Smooth muscle cell (in vitro differentiated cells): ENCODE results near the gene TNS3. TPM values are rescaled to one million over a fixed set of nuclear protein-coding genes. Genes with fewer than 3 reads are reported as not detected.

Source experiments
- DNase-seq: peaks from one replicate; lab custom pipeline; 2025; ENCODE audit not compliant: unreplicated experiment; lab: John Stamatoyannopoulos, UW
- H2AFZ ChIP-seq: fragments of 200-600 bp; sonication (generic); 2 replicates; pipeline ENCODE4 v1.6.0; 2016; ENCODE audit warnings: antibody characterized with exemption, low read depth, mild to moderate bottlenecking
- H3F3A ChIP-seq: fragments of 200-600 bp; sonication (generic); 2 replicates; pipeline ENCODE4 v1.6.0; 2017; ENCODE audit warnings: antibody characterized with exemption, low read depth
- H3K27ac ChIP-seq: fragments of 200-600 bp; sonication (generic); 2 replicates; pipeline ENCODE4 v1.5.1; 2016; ENCODE audit warnings: low read depth, mild to moderate bottlenecking
- H3K27me3 ChIP-seq: fragments of 200-600 bp; sonication (generic); 2 replicates; pipeline ENCODE4 v1.6.1; 2016; ENCODE audit warnings: low read depth, mild to moderate bottlenecking
- H3K36me3 ChIP-seq: fragments of 200-600 bp; sonication (generic); 2 replicates; pipeline ENCODE4 v1.5.1; 2016; ENCODE audit warnings: low read depth
- H3K4me1 ChIP-seq: fragments of 200-600 bp; sonication (generic); 2 replicates; pipeline ENCODE4 v1.5.1; 2016; ENCODE audit warnings: low read depth
- H3K4me2 ChIP-seq: fragments of 200-600 bp; sonication (generic); 2 replicates; pipeline ENCODE4 v1.6.0; 2016; ENCODE audit warnings: mild to moderate bottlenecking
- H3K4me3 ChIP-seq: fragments of 200-600 bp; sonication (generic); 2 replicates; pipeline ENCODE4 v1.5.1; 2016; ENCODE audit warnings: mild to moderate bottlenecking
- H3K79me2 ChIP-seq: fragments of 200-600 bp; sonication (generic); 2 replicates; pipeline ENCODE4 v1.6.0; 2016; ENCODE audit warnings: low read depth, mild to moderate bottlenecking
- H3K9ac ChIP-seq: fragments of 200-600 bp; sonication (generic); 2 replicates; pipeline ENCODE4 v1.6.0; 2016; ENCODE audit warnings: low read depth
- H3K9me3 ChIP-seq: fragments of 200-600 bp; sonication (generic); replicated peaks from 2 replicates; pipeline ENCODE4 v1.5.1; 2016; ENCODE audit warnings: low read depth
- H4K20me1 ChIP-seq: fragments of 200-600 bp; sonication (generic); 2 replicates; pipeline ENCODE4 v1.6.0; 2016; ENCODE audit warnings: low read depth
- WGBS: methylation state at CpG from one replicate; pipeline ENCODE4 v1.1.7; 2016; ENCODE audit warnings: low lambda C conversion rate; 5-methylcytosine and 5-hydroxymethylcytosine counted together
- polyA plus RNA-seq: library from polyadenylated mRNA; unstranded; fragments of >200 nt; fragmentation: Nextera tagmentation; extraction: Ambion mirVana; gene quantifications from 2 replicates; pipeline ENCODE4 v1.2.1, GENCODE V29; 2016
- total RNA-seq: library from RNA; depleted of rRNA; stranded (reverse); fragments of >200 nt; gene quantifications from 2 replicates; pipeline ENCODE4 v1.2.3, GENCODE V29; 2014
- TF ChIP-seq, protein P1 (sequence below): fragments of 200-600 bp; sonication (generic); IDR thresholded peaks from 2 replicates; pipeline ENCODE4 v1.5.1; 2017; ENCODE audit warnings: borderline replicate concordance, mild to moderate bottlenecking, antibody characterized with exemption; ENCODE audit not compliant: insufficient read depth, poor library complexity, severe bottlenecking

Gene TNS3
- total and polyA plus RNA-seq, 2 experiments from 2014 or later: 32.6 to 50.5 TPM

- no peak overlapping the region for H3K27ac ChIP-seq
- H3K27me3 ChIP-seq: no peaks in the 10 kb centered on the region
- peaks cover 91% of the 10 kb centered on the region for H4K20me1 ChIP-seq
- H3K79me2 ChIP-seq: peaks cover 10% of the 10 kb centered on the region
- peaks cover 4% of the 10 kb centered on the region for H3F3A ChIP-seq
- WGBS: 96% methylated on average over 16 of the region's 16 CpGs
- no peak for DNase-seq
- no peak overlapping the region for H2AFZ ChIP-seq
- TF ChIP-seq, protein P1, sequence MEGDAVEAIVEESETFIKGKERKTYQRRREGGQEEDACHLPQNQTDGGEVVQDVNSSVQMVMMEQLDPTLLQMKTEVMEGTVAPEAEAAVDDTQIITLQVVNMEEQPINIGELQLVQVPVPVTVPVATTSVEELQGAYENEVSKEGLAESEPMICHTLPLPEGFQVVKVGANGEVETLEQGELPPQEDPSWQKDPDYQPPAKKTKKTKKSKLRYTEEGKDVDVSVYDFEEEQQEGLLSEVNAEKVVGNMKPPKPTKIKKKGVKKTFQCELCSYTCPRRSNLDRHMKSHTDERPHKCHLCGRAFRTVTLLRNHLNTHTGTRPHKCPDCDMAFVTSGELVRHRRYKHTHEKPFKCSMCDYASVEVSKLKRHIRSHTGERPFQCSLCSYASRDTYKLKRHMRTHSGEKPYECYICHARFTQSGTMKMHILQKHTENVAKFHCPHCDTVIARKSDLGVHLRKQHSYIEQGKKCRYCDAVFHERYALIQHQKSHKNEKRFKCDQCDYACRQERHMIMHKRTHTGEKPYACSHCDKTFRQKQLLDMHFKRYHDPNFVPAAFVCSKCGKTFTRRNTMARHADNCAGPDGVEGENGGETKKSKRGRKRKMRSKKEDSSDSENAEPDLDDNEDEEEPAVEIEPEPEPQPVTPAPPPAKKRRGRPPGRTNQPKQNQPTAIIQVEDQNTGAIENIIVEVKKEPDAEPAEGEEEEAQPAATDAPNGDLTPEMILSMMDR: no peak
- H3K4me2 ChIP-seq: no peak overlapping the region
- H3K4me1 ChIP-seq: no peaks in the 10 kb centered on the region
- no peak overlapping the region for H3K4me3 ChIP-seq
- no peak overlapping the region for H3K9ac ChIP-seq
- H3K36me3 ChIP-seq: no peaks in the 10 kb centered on the region
- H3K9me3 ChIP-seq: no peaks in the 10 kb centered on the region
These were observed 192.6 kb downstream of the TNS3 start for GRCh38 chr7:47389171-47389922.

DNA sequence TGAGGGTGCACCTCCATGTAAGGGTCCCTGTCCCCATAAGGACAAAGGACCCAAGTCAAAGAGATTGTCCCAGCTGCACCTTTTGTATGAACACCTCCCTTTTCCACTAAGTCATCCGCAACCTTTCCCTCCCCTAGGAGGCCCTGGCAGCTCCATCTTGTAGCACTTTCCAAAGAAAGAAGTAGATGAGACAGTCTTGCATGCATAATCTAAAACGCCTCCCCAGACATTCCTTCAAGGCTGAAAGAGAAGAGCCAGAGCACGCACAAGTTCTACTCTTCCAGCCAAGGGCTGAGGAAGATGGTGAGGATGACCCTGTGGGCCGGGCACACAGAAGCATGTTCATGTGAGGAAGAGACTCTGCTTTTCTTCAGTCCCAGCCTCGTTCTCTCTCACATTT, 194.4 kb downstream of the TNS3 start:
- peaks cover 13% of the 10 kb centered on the region for H3F3A ChIP-seq
- H3K27ac ChIP-seq: no peak overlapping the region
- TF ChIP-seq, protein P1: no peak
- WGBS: 86% methylated on average over 5 of the region's 5 CpGs
- no peaks in the 10 kb centered on the region for H3K9me3 ChIP-seq
- H3K79me2 ChIP-seq: peaks cover 10% of the 10 kb centered on the region
- H2AFZ ChIP-seq: no peak overlapping the region
- H3K36me3 ChIP-seq: no peaks in the 10 kb centered on the region
- H3K27me3 ChIP-seq: no peaks in the 10 kb centered on the region
- no peak overlapping the region for H3K4me3 ChIP-seq
- H3K4me1 ChIP-seq: no peaks in the 10 kb centered on the region
- no peak for DNase-seq
- peaks cover 91% of the 10 kb centered on the region for H4K20me1 ChIP-seq
- no peak overlapping the region for H3K9ac ChIP-seq
- no peak overlapping the region for H3K4me2 ChIP-seq

GRCh38 chr7:47386273-47386835, 195.6 kb downstream of the TNS3 start:
- H3K36me3 ChIP-seq: no peaks in the 10 kb centered on the region

More at GRCh38 chr7:47386273-47386835, 195.6 kb downstream of the TNS3 start:
- H3K4me2 ChIP-seq: no peak overlapping the region
- H2AFZ ChIP-seq: no peak overlapping the region
- 97% methylated on average over 14 of the region's 14 CpGs for WGBS
- peaks cover 91% of the 10 kb centered on the region for H4K20me1 ChIP-seq
- no peaks in the 10 kb centered on the region for H3K27me3 ChIP-seq
- DNase-seq: no peak
- H3K27ac ChIP-seq: no peak overlapping the region
- H3F3A ChIP-seq: peaks cover 24% of the 10 kb centered on the region
- H3K79me2 ChIP-seq: peaks cover 10% of the 10 kb centered on the region
- TF ChIP-seq, protein P1: no peak
- peaks cover 4% of the 10 kb centered on the region for H3K4me1 ChIP-seq
- no peak overlapping the region for H3K4me3 ChIP-seq
- H3K9ac ChIP-seq: no peak overlapping the region
- no peaks in the 10 kb centered on the region for H3K9me3 ChIP-seq
